ENCODE results near the gene FMOD. TPM values are rescaled to one million over a fixed set of nuclear protein-coding genes. Genes with fewer than 3 reads are reported as not detected.

FMOD gene
- total RNA-seq, 4 donors from 2014 or later: 67.7 to 173 (median 111) TPM

- Histone ChIP-seq H3K4me1 (peaks cover 27 to 52% of the 10 kb centered on the region in 2 donors), H3K27me3 (no peaks in the 10 kb centered on the region), H3K27ac (peak overlapping the region; percentile 99 to 100 (median 99)), H3K4me3 (replicated peaks in 1 of 3) (peak overlapping the region; percentile 3 to 99 (median 88)), H3K36me3 (peaks cover 0 to 37% of the 10 kb centered on the region in 2 donors), H3K9me3 (no peaks in the 10 kb centered on the region)
- peak in 1 of 2 donors; percentile 10 for TF ChIP-seq POLR2A (IDR thresholded peaks at IDR 0.05)
- no peak for TF ChIP-seq CTCF (IDR thresholded peaks at IDR 0.05)
- intact Hi-C loops (cut with DNase I): no loop called here
- DNase-seq: peak; percentile 60 to 72
- WGBS, 2 donors: 19 to 22% methylated on average over 18 to 21 of the region's 21 CpGs
These were observed 43.9 kb downstream of the FMOD start for GRCh38 chr1:203306965-203307541.

DNA sequence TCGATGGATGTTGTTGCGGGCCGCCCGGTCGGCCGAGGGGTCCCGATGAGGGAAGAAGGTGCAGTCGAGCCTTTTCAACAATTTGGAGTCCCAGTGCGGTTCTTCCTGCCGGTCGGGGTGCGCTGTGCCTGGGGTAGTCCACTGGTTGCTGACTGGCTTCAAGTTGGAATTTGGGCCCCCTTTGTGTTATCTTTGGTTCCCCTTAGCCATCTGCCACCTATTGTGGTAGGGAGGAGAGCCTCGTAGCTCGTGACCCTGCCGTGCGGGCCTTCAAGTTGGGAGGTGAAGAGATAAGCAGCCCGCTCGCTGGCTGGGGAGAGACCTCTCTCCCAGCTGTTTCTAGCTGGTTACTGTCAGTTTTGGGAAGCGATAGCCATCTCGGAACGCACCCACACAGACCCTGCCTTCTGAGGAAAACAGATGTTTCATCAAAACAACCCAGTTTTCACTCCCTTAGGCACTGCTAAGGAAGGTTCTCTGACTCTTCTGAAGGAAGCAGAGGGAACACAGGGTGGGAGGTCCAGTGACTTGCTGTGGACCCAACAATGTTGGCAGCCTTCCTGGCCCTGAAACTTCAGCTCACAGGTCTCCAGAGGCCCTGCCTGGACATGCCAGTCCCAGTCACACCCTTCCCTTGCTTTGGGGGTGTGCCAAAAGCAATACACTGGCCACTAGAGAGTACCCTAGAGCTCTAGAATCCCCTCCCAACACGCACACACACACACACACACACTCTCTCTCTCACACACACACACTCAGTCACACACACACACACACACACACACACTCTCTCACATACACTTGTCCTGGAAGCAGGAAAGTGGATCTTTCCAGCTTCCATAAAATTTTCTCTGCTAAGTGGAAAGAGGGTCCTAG is 44.6 kb downstream of the FMOD start:
- peak in 3 of 6 experiments; percentile 12 to 50 (median 17) for TF ChIP-seq CTCF (IDR thresholded peaks at IDR 0.05)
- TF ChIP-seq POLR2A (IDR thresholded peaks at IDR 0.05): peak; percentile 58 to 95
- DNase-seq: peak; percentile 97 to 98
- Histone ChIP-seq H3K9me3 (no peaks in the 10 kb centered on the region), H3K27me3 (no peaks in the 10 kb centered on the region), H3K4me3 (replicated peaks in 1 of 3) (peak overlapping the region; percentile 88 to 99 (median 96)), H3K36me3 (peaks cover 0 to 37% of the 10 kb centered on the region in 2 donors), H3K4me1 (peaks cover 27 to 48% of the 10 kb centered on the region in 2 donors), H3K27ac (peak overlapping the region; percentile 99 to 100 (median 99))
- intact Hi-C loops (cut with DNase I): no loop called here
- 0 to 1% methylated on average over 7 to 11 of the region's 22 CpGs for WGBS, 2 donors

GRCh38 chr1:203305809-203306088 is 45.2 kb downstream of the FMOD start:
- no CpG with 5 or more reads among the region's 21 CpGs for WGBS, 2 donors
- H3K4me1 ChIP-seq: peaks cover 27 to 47% of the 10 kb centered on the region in 2 donors
- no peaks in the 10 kb centered on the region for H3K9me3 ChIP-seq

DNA sequence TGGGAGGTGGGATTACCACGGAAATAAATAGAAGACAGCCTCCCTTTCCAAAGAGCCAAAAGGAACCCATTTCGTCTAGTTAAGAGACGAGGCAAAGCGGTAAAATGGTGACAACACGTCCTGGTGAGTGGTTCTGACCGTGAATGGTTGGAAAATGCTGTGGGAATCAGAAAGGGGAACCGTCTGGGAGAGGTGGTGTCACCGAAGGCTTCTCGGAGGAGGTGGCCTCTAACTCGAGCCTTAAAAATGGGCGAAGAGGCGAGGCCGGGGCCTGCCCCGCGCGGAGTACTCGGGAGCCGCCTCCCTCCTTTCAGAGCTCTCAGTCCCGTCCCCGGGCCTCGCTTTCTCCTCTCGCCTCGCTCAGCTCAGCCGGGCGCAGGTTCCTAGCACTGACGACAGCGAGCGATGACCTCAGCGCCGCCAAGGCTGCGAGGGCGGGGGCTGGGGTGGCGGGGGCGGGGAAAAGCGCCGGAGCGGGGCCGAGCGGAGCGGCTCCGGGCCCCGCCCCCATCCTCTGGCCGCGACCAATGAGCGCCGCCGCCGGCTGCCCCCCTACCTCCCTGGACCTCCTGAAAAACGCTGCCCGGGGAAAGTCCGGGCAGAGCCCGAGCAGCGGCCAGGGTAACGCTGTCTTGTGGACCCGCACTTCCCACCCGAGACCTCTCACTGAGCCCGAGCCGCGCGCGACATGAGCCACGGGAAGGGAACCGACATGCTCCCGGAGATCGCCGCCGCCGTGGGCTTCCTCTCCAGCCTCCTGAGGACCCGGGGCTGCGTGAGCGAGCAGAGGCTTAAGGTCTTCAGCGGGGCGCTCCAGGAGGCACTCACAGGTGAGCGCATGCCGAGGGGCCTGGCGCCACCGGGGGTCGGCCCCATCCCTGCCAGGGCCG is 45.8 kb downstream of the FMOD start, which contains the start of gene BTG2:
Gene BTG2, plus strand, starts transcription at position 601 of the 890 bp plus-strand sequence. Its CDS starts 88 bp downstream, at position 689.
- TF ChIP-seq POLR2A (IDR thresholded peaks at IDR 0.05) (peak; percentile 99 to 100), CTCF (IDR thresholded peaks at IDR 0.05) (no peak)
- Histone ChIP-seq H3K36me3 (peaks cover 0 to 36% of the 10 kb centered on the region in 2 donors), H3K9me3 (no peaks in the 10 kb centered on the region), H3K27ac (peak within 1 kb of the TSS; percentile 99 to 100 (median 99)), H3K4me1 (peaks cover 27 to 41% of the 10 kb centered on the region in 2 donors), H3K27me3 (no peaks in the 10 kb centered on the region), H3K4me3 (replicated peaks in 1 of 3) (peak within 1 kb of the TSS; percentile 88 to 99 (median 96))
- intact Hi-C loops (cut with DNase I): no loop called here
- WGBS, 2 donors: 10 to 15% methylated on average over 22 to 23 of the region's 79 CpGs
- peak; percentile 94 for DNase-seq

More at GRCh38 chr1:203305809-203306088, 45.2 kb downstream of the FMOD start:
- Histone ChIP-seq H3K27me3 (no peaks in the 10 kb centered on the region), H3K36me3 (peaks cover 0 to 37% of the 10 kb centered on the region in 2 donors), H3K27ac (peak overlapping the region; percentile 99 to 100 (median 99)), H3K4me3 (replicated peaks in 1 of 3) (peak overlapping the region; percentile 88 to 99 (median 96))
- TF ChIP-seq CTCF (IDR thresholded peaks at IDR 0.05): no peak
- TF ChIP-seq POLR2A (IDR thresholded peaks at IDR 0.05): no peak
- intact Hi-C loops (cut with DNase I): no loop called here
- DNase-seq: no peak

All from thyroid gland (tissue), 4 donors.